K562 (cell line): ENCODE results near the gene TULP1. TPM values are rescaled to one million over a fixed set of nuclear protein-coding genes. Genes with fewer than 3 reads are reported as not detected.

Experiments
- ATAC-seq: fragments of 200-7000 bp; cut with Tn5 transposase; 3 replicates; pipeline ENCODE4 v1.9.1; 2020; ENCODE audit warnings: moderate library complexity
- BruUV-seq: library from RNA; stranded (reverse); fragments of 400-500 nt; replicated peaks from 2 replicates; lab custom pipeline; 2021; lab: Mats Ljungman, UMichigan
- CTCF ChIA-PET: fragments of 300-600 bp; formaldehyde crosslinking; extraction: SDS; loops from one replicate; lab custom pipeline; 2021; ENCODE audit warnings: low intra/inter-chr PET ratio; lab: Yijun Ruan, JAX
- POLR2A ChIA-PET: fragments of 300-600, 350-650 bp; sonication (Branson Sonifier 250); formaldehyde crosslinking; extraction: SDS; loops from one replicate; lab custom pipeline; 2021; ENCODE audit warnings: antibody characterized with exemption, inconsistent platforms; lab: Yijun Ruan, JAX
- DNase-seq, 4 experiments: peaks; one replicate each; pipeline versions ENCODE4 v3.0.0 to v3.0.0-alpha.2; 2011 to 2018; ENCODE audit warnings: low spot score in 3 of 4, mixed read lengths in 3 of 4; ENCODE audit errors: extremely low read depth in 1 of 4
- FAIRE-seq: peaks from 2 replicates; lab custom pipeline; 2011; peaks lifted over from hg19 to GRCh38; lab: Jason Lieb, UNC
- H2AFZ ChIP-seq: 2 replicates; pipeline ENCODE4 v1.6.0; 2011; ENCODE audit warnings: low read depth, low read length, control low read depth, inconsistent platforms
- H3K27ac ChIP-seq: fragments of 200-600 bp; 3 replicates; pipeline ENCODE4 v1.8.0; 2011; ENCODE audit warnings: low read depth, mild to moderate bottlenecking, control low read depth, inconsistent platforms, low read length, moderate library complexity, mixed read lengths; ENCODE audit errors: extremely low read depth
- H3K27me3 ChIP-seq, 2 experiments: fragments of 300-600 bp in 1 of 2; 2 replicates in 1 of 2; 3 replicates in 1 of 2; pipeline versions ENCODE4 v1.6.0 to v1.8.0; 2011; ENCODE audit warnings: inconsistent platforms in 2 of 2, low read length in 2 of 2, mild to moderate bottlenecking in 1 of 2, mixed read lengths in 1 of 2, moderate library complexity in 1 of 2; ENCODE audit not compliant: control insufficient read depth in 2 of 2, insufficient read depth in 2 of 2
- H3K36me3 ChIP-seq: fragments of 300-600 bp; 3 replicates; pipeline ENCODE4 v1.8.0; 2011; ENCODE audit warnings: mild to moderate bottlenecking, low read length, inconsistent platforms; ENCODE audit not compliant: control insufficient read depth, insufficient read depth
- H3K4me1 ChIP-seq, 2 experiments: fragments of 200-600 bp in 1 of 2; replicated peaks in 1 of 2; 2 replicates in 1 of 2; 3 replicates in 1 of 2; pipeline versions ENCODE4 v1.5.1 to v1.8.0; 2011; ENCODE audit warnings: inconsistent platforms in 2 of 2, low read length in 2 of 2, mild to moderate bottlenecking in 1 of 2, mixed read lengths in 1 of 2, moderate library complexity in 1 of 2; ENCODE audit not compliant: control insufficient read depth in 2 of 2, insufficient read depth in 2 of 2
- H3K4me2 ChIP-seq: 2 replicates; pipeline ENCODE4 v1.6.1; 2011; ENCODE audit warnings: low read length, control low read depth, inconsistent platforms, mixed read lengths; ENCODE audit not compliant: insufficient read depth
- H3K4me3 ChIP-seq: fragments of 200-600 bp; sonication (generic), shearing (Covaris generic); 2 replicates; pipeline ENCODE4 v1.5.1; 2016; ENCODE audit warnings: control low read depth, inconsistent platforms
- H3K79me2 ChIP-seq: fragments of 200-600 bp; 3 replicates; pipeline ENCODE4 v1.8.0; 2011; ENCODE audit warnings: low read length, inconsistent platforms; ENCODE audit not compliant: control insufficient read depth, insufficient read depth
- H3K9ac ChIP-seq, 2 experiments: 2 replicates each; pipeline versions ENCODE4 v1.6.0 to v1.6.1; 2011; ENCODE audit warnings: low read depth in 2 of 2, low read length in 2 of 2, control low read depth in 1 of 2, inconsistent platforms in 1 of 2, mild to moderate bottlenecking in 1 of 2, mixed read lengths in 1 of 2; ENCODE audit not compliant: insufficient read depth in 1 of 2
- H3K9me1 ChIP-seq: one replicate; pipeline ENCODE4 v1.6.0; 2011; ENCODE audit warnings: inconsistent platforms, mild to moderate bottlenecking, low read length, moderate library complexity; ENCODE audit not compliant: control insufficient read depth, insufficient read depth
- H3K9me3 ChIP-seq: replicated peaks from 2 replicates; pipeline ENCODE4 v1.5.1; 2011; ENCODE audit warnings: low read depth, low read length, inconsistent platforms; ENCODE audit not compliant: control insufficient read depth, insufficient read depth
- H4K20me1 ChIP-seq: replicated peaks from 2 replicates; pipeline ENCODE4 v1.6.1; 2011; ENCODE audit warnings: low read length, inconsistent platforms, mixed read lengths; ENCODE audit not compliant: control insufficient read depth, insufficient read depth
- CBFA2T2 ChIP-seq: fragments of 450-650 bp; conservative IDR thresholded peaks from 2 replicates; pipeline ENCODE4 v1.6.1; 2017; ENCODE audit warnings: mild to moderate bottlenecking
- ETV5 ChIP-seq: sonication (generic); formaldehyde crosslinking; IDR thresholded peaks from 2 replicates; pipeline ENCODE4 v1.4.0; 2020; ENCODE audit warnings: low read depth, mild to moderate bottlenecking, missing genetic modification reagents
- PCBP1 ChIP-seq: fragments of 200-400 bp; formaldehyde crosslinking; IDR thresholded peaks from 2 replicates; pipeline ENCODE4 v1.6.1; 2018; ENCODE audit warnings: mild to moderate bottlenecking, low read depth, low read length; ENCODE audit not compliant: poor library complexity, severe bottlenecking
- SRSF7 ChIP-seq: fragments of 200-400 bp; formaldehyde crosslinking; optimal IDR thresholded peaks from 2 replicates; pipeline ENCODE3; 2017; ENCODE audit warnings: mild to moderate bottlenecking, low read depth, low read length
- ZBTB7A ChIP-seq: IDR thresholded peaks from 2 replicates; pipeline ENCODE4 v1.6.1; 2011; ENCODE audit warnings: low read depth, mild to moderate bottlenecking, low read length, moderate library complexity, borderline replicate concordance; ENCODE audit not compliant: control insufficient read depth
- WGBS: fragments of 100-300 bp; shearing (Covaris generic); methylation state at CpG from one replicate; pipeline ENCODE4 v1.1.6; 2016; ENCODE audit warnings: low coverage, mixed read lengths; ENCODE audit not compliant: insufficient coverage; ENCODE audit errors: missing lambda C conversion rate; 5-methylcytosine and 5-hydroxymethylcytosine counted together
- in situ Hi-C: fragments of 300-500 bp; cut with MboI; formaldehyde crosslinking; loops from 4 replicates; pipeline ENCODE4 v1.15.0; 2018; ENCODE audit warnings: inconsistent platforms, mixed read lengths
- intact Hi-C: fragments of 100-400 bp; cut with micrococcal nuclease; formaldehyde crosslinking; loops from 2 replicates; pipeline ENCODE4 v1.14.2; 2022
- polyA plus RNA-seq, 8 experiments: library from polyadenylated mRNA; depleted of rRNA in 4 of 8; stranded (reverse) in 5 of 8; unstranded in 3 of 8; fragments of >200 nt; fragmentation: Nextera tagmentation in 2 of 8; fragmentation: Illumina TruSeq in 1 of 8; extraction: Ambion mirVana in 2 of 8; extraction: Trizol in 1 of 8; gene quantifications; 2 replicates each; pipeline versions ENCODE4 v1.2.1 to v1.2.3, GENCODE V29; 2011 to 2014; ENCODE audit warnings: inconsistent platforms in 1 of 8, missing spikeins in 1 of 8
- total RNA-seq, 7 experiments: library from RNA; depleted of rRNA in 6 of 7; stranded (reverse); fragments of >200 nt in 6 of 7; fragmentation: Illumina TruSeq in 2 of 7; extraction: Trizol in 2 of 7; gene quantifications; 2 replicates each; pipeline versions ENCODE4 v1.2.1 to v1.2.3, GENCODE V29; 2011 to 2021; ENCODE audit warnings: low replicate concordance in 1 of 7
- TF ChIP-seq, protein P1 (sequence below): fragments of 450-650 bp; formaldehyde crosslinking; conservative IDR thresholded peaks from 2 replicates; pipeline ENCODE4 v1.4.0; 2022; ENCODE audit warnings: mild to moderate bottlenecking, missing genetic modification characterization
- TF ChIP-seq, protein P2 (sequence below): fragments of 450-650 bp; formaldehyde crosslinking; IDR thresholded peaks from 2 replicates; pipeline ENCODE4 v1.4.0; 2020; ENCODE audit warnings: mild to moderate bottlenecking

TULP1 gene
- total and polyA plus RNA-seq, 9 of the 15 experiments (the other 6 are each of a cell fraction or from before 2014, with no cell fraction given) = 0.06 to 0.17 (median 0.09) TPM; not detected in 6

DNA sequence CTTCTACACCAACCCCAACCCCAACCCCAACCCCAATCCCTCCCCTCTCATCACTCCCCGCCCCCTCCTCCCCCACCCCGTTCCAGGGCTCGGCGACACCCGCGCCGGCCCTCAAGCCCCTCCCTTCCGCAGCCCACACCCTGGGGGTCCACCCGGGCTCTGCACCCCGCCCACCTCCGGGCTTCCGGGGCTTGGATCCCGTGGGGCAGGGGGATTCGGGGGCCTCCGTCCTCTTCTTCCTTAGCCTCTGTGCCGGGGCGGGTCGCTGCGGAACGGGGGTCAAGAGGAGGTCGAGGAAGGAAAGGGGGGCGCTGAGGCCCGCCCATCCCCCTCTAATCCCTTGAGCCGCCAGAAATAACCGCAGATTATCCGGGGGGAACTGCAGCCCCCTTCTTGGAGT is 690 bp downstream of the TULP1 start:
- no peak overlapping the region for H3K4me3 ChIP-seq
- H3K4me2 ChIP-seq = no peak overlapping the region
- ATAC-seq (no peak), DNase-seq (peak in 2 of 4 experiments; percentile 52 to 54), FAIRE-seq (no peak)
- H4K20me1 ChIP-seq = peaks cover 7% of the 10 kb centered on the region; the same call in 1 of the 2 replicates
- ChIA-PET CTCF (no interaction called here), POLR2A (no interaction called here)
- H3K27me3 ChIP-seq = peaks cover 29 to 51% of the 10 kb centered on the region in 2 experiments
- H3K9me3 ChIP-seq = no peaks in the 10 kb centered on the region
- WGBS = 11% methylated on average over 12 of the region's 26 CpGs
- no peaks in the 10 kb centered on the region for H3K36me3 ChIP-seq
- no peaks in the 10 kb centered on the region for H3K79me2 ChIP-seq
- intact Hi-C loops = no loop called here
- TF ChIP-seq ZBTB7A (0 out of 2 replicates have a peak, but pooled peaks have one; percentile 13), SRSF7 (no peak)
- TF ChIP-seq, all 486 proteins: peak for 1
- in situ Hi-C loops = no loop called here
- no peak overlapping the region for H3K27ac ChIP-seq
- BruUV-seq = no TSS peak
- H3K4me1 ChIP-seq = peaks cover 0 to 5% of the 10 kb centered on the region in 2 experiments; a peak in 1 of 5 replicates
- no peak overlapping the region for H2AFZ ChIP-seq
- no peak overlapping the region; a peak in 1 of 4 replicates for H3K9ac ChIP-seq
- no peaks in the 10 kb centered on the region for H3K9me1 ChIP-seq

DNA sequence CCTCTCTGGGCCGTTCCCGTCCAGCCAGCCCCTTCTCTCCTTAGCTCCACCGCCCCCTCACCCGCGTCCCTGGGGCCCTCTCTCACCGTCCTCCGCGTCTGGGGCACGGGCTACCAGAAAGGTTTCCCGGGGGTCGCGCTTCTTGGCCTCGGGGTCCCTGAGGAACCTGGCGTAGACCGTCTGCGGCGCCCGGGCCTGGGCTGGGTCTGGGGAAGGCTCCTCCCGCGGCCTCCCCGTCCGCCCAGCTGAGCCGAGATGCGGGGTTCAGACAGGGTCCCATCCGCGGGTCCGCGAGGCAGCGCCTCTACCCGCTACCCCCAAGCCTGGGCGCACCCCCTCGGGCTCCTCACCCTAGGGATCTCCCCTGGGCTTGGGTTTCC is 1.1 kb downstream of the TULP1 start:
- ATAC-seq = no peak
- POLR2A ChIA-PET = interaction anchor here (0.5 kb wide), 1 partner anchor 240 kb away, joined by 4 read pairs; no protein-coding TSS in a partner anchor
- peak overlapping the region in 1 of 2 experiments; percentile 39; a peak in 1 of 4 replicates for H3K9ac ChIP-seq
- in situ Hi-C loops = no loop called here
- H3K4me3 ChIP-seq = no peak overlapping the region
- H3K79me2 ChIP-seq = no peaks in the 10 kb centered on the region
- no peak overlapping the region for H3K27ac ChIP-seq
- TF ChIP-seq, protein P1, sequence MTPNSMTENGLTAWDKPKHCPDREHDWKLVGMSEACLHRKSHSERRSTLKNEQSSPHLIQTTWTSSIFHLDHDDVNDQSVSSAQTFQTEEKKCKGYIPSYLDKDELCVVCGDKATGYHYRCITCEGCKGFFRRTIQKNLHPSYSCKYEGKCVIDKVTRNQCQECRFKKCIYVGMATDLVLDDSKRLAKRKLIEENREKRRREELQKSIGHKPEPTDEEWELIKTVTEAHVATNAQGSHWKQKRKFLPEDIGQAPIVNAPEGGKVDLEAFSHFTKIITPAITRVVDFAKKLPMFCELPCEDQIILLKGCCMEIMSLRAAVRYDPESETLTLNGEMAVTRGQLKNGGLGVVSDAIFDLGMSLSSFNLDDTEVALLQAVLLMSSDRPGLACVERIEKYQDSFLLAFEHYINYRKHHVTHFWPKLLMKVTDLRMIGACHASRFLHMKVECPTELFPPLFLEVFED (CRISPR knock-in tag) = no peak
- TF ChIP-seq, protein P2, sequence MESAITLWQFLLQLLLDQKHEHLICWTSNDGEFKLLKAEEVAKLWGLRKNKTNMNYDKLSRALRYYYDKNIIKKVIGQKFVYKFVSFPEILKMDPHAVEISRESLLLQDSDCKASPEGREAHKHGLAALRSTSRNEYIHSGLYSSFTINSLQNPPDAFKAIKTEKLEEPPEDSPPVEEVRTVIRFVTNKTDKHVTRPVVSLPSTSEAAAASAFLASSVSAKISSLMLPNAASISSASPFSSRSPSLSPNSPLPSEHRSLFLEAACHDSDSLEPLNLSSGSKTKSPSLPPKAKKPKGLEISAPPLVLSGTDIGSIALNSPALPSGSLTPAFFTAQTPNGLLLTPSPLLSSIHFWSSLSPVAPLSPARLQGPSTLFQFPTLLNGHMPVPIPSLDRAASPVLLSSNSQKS (CRISPR knock-in tag) = no peak
- TF ChIP-seq ETV5 (CRISPR knock-in tag) (no peak), CBFA2T2 (no peak), PCBP1 (peak; percentile 37)
- TF ChIP-seq, all 486 proteins: peak for 1
- intact Hi-C loops = no loop called here
- Histone ChIP-seq H3K4me2 (no peak overlapping the region), H3K9me1 (no peaks in the 10 kb centered on the region), H3K36me3 (no peaks in the 10 kb centered on the region), H2AFZ (no peak overlapping the region), H3K9me3 (no peaks in the 10 kb centered on the region), H3K27me3 (peaks cover 33 to 54% of the 10 kb centered on the region in 2 experiments), H3K4me1 (peaks cover 0 to 5% of the 10 kb centered on the region in 2 experiments; a peak in 1 of 5 replicates), H4K20me1 (peaks cover 7% of the 10 kb centered on the region; the same call in 1 of the 2 replicates)
- CTCF ChIA-PET = no interaction called here
- no TSS peak for BruUV-seq
- 20% methylated on average over 25 of the region's 32 CpGs for WGBS
- FAIRE-seq (no peak), DNase-seq (no peak)
